Measurements from ENCODE around the gene DGKQ.

DNA sequence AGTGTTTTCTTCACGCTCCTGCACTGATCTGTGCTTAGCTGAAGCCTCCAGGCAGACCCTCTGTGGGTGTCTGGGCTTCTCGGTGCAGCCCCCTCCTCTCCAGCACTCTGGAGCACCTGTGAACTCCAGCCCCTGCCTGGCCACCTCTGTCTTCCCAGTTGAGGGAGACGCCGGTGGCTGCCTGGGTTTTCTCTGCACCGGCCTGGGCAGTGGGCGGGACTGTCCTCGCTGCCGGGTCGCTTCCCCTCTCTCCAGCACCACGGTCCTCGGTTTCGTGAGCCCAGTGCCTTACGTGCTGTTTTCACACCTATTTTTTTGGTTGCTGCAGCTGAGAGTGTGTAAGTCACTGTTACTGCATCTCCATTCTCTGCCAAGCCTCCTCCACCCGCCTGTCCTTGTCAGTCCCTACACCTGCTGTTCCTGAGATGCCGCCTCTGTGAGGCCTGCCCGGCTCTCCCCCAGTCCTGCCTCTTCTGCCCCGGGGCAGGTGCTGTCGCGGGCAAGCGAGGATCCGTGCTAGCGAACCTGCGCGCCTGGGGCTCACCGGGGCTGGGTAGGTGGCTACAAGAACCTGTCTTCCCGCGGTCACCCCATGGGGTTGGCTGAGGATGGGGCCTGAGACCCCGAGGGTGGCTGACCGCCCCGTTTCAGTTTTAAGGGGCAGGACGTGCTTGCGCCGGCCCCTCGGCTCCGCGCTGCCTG lies 35.6 kb upstream of the DGKQ start:
- TF ChIP-seq, protein P1, sequence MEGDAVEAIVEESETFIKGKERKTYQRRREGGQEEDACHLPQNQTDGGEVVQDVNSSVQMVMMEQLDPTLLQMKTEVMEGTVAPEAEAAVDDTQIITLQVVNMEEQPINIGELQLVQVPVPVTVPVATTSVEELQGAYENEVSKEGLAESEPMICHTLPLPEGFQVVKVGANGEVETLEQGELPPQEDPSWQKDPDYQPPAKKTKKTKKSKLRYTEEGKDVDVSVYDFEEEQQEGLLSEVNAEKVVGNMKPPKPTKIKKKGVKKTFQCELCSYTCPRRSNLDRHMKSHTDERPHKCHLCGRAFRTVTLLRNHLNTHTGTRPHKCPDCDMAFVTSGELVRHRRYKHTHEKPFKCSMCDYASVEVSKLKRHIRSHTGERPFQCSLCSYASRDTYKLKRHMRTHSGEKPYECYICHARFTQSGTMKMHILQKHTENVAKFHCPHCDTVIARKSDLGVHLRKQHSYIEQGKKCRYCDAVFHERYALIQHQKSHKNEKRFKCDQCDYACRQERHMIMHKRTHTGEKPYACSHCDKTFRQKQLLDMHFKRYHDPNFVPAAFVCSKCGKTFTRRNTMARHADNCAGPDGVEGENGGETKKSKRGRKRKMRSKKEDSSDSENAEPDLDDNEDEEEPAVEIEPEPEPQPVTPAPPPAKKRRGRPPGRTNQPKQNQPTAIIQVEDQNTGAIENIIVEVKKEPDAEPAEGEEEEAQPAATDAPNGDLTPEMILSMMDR (IDR thresholded peaks at IDR 0.05): no peak
- TF ChIP-seq POLR2A (IDR thresholded peaks at IDR 0.05): no peak
